Fibroblast of skin of abdomen (primary cell): Measurements from ENCODE around the gene NOL6. TPM values are rescaled to one million over a fixed set of nuclear protein-coding genes. Genes with fewer than 3 reads are reported as not detected.
"Not testable (repeated sequence)": the region's sequence is repeated elsewhere in the genome, so short reads cannot be mapped to it uniquely, and the experiment has no call there.

Experiments used
- DNase-seq: peaks from one replicate; pipeline ENCODE4 v3.0.0-alpha.2; 2013
- polyA plus RNA-seq, 2 experiments: library from polyadenylated mRNA; unstranded; fragments of 120-200 nt; gene quantifications; one replicate each; pipeline ENCODE4 v1.2.1, GENCODE V29; 2013; ENCODE audit not compliant: insufficient read length in 2 of 2

Gene NOL6, protein sequence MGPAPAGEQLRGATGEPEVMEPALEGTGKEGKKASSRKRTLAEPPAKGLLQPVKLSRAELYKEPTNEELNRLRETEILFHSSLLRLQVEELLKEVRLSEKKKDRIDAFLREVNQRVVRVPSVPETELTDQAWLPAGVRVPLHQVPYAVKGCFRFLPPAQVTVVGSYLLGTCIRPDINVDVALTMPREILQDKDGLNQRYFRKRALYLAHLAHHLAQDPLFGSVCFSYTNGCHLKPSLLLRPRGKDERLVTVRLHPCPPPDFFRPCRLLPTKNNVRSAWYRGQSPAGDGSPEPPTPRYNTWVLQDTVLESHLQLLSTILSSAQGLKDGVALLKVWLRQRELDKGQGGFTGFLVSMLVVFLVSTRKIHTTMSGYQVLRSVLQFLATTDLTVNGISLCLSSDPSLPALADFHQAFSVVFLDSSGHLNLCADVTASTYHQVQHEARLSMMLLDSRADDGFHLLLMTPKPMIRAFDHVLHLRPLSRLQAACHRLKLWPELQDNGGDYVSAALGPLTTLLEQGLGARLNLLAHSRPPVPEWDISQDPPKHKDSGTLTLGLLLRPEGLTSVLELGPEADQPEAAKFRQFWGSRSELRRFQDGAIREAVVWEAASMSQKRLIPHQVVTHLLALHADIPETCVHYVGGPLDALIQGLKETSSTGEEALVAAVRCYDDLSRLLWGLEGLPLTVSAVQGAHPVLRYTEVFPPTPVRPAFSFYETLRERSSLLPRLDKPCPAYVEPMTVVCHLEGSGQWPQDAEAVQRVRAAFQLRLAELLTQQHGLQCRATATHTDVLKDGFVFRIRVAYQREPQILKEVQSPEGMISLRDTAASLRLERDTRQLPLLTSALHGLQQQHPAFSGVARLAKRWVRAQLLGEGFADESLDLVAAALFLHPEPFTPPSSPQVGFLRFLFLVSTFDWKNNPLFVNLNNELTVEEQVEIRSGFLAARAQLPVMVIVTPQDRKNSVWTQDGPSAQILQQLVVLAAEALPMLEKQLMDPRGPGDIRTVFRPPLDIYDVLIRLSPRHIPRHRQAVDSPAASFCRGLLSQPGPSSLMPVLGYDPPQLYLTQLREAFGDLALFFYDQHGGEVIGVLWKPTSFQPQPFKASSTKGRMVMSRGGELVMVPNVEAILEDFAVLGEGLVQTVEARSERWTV
- 32.2 TPM for polyA plus RNA-seq (2013, experiment 1 of 2; ENCODE audit: insufficient read length)
- polyA plus RNA-seq (2013, experiment 2 of 2; ENCODE audit: insufficient read length), result 32.4 TPM

DNA sequence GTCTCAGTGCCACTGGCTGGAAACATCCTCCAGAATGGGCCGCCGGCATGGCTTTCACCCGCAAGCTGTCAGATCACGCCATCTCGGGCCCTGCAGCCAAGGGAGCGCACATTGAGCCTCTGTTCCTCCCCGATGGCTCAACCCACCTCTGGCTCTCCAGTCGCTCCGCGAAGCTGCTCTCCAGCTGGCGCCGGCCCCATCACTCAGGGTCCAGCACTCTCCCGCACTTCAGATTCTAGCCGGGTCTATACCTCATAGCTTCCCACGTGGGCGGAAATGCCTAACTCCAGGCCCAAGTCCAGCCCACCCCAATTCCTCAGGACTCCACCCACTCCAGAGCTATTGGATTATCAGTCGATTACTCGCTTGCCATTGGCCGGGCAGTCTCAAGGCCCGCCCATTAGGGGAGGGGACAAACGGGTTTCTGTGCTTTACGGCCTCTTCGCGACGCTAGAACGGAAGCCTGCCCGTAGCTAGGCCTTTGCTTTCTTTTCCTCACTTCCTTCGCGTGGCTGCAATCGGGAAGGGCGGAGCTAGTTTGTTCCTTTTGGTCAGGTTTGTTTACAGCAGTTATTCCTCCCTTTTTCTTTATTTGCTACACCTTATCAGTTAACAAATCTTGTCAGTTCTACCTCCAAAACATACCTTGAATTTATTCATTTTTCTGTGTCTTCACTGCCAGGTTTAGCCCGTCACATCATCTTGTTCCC lies at the start of gene NOL6:
Gene NOL6 (minus strand): TSS at position 282 of the 710 bp plus-strand sequence. CDS start 82 bp downstream, at position 200.
- DNase-seq, result peak; percentile 99

DNA sequence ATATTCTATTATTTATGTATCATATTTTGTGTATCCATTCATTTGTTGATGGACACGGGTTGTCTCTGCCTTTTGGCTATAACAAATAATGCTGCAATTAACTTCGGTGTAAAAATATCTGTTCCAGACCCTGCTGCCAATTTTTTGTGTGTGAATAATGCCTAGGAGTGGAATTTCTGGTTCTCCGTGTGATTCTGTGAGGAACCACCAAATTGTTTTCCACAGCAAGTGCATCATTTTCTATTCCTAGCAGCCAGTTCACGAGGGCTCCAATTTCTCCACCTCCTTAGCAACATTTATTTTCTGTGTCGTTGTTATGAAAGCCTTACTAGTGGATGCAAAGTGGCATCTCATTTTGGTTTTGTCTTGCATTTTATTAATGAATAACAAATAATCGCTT lies 48.1 kb upstream of the NOL6 start:
- not testable (repeated sequence) for DNase-seq

DNA sequence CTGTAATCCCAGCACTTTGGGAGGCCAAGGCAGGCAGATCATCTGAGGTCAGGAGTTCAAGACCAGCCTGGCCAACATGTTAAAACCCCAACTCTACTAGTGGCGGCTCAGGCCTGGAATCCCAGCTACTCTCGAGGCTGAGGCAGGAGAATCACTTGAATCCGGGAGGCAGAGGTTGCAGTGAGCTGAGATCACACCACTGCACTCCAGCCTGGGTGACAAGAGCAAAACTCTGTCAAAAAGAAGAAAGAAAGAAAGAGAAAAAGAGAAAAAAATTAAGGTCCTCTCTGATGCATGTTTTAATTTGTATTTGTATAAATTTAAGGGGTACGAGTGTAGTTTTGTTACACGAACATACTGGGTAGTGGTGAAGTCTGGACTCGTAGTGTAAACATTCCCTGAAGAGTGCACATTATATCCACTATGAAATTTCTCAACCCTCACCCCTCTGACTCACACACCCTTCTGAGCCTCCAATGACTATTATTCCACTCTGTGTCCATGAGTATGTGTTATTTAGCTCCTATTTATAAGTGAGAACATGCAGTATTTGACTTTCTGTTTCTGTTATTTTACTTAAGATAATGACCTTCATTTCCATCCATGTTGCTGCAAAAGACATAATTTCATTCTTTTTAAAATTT lies 44.3 kb upstream of the NOL6 start:
- DNase-seq, result peak; percentile 54

DNA sequence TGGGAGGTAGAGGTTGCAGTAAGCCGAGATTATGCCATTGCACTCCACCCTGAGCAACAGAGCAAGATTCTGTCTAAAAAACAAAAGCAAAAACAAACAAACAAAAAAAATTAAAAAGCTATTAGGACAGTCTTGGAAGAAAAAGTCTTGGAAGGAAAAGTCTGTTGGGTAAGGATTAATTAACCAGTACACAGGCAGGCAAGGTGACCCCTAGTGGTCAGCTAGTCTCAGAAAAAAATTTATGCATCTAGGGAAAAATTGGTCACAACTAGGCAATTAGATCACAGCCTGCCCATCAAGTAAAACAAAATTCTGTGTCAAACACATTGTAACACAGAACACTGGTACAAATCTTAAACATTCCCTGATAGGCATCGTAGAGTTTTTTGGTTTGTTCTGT lies 43.6 kb upstream of the NOL6 start:
- peak; percentile 44 for DNase-seq

DNA sequence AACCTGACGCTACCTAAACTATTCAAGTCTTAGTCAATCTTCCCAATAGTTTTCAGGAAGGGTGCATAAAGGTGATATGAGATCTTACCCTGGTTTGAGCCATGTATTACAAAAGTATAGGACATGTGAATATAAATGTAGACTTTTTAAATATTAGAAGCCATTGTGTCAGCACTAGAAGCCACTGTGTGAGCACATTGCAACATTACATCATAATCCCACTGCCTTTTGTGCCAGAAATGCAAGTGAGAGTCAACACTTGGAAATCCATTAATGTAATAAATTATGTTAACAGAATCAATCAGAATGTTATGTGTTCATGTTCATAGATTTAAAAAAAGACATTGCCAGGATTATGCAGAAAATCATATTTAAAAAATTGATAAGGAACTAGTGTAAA lies 42.7 kb upstream of the NOL6 start:
- DNase-seq, result not testable (repeated sequence)

DNA sequence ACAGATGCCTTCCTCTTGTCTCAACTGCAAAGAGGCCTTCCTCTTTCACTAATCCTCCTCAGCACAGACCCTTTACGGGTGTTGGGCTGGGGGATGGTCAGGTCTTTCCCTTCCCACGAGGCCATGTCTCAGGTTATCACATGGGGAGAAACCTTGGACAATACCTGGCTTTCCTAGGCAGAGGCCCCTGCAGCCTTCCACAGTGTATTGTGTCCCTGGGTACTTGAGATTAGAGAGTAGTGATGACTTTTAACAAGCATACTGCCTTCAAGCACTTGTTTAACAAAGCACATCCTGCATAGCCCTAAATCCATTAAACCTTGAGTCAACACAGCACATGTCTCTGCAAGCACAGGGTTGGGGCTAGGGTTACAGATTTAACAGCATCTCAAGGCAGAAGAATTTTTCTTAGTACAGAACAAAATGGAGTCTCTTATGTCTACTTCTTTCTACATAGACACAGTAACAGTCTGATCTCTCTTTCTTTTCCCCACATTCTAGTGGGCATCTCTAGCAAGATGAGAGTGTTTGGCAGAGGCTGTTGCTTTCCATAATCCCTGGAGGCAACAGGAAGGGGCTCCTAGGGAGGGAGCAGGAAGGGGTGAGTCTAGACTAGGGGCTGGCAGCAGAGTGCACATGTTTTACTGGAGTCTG lies 41.7 kb upstream of the NOL6 start:
- not testable (repeated sequence) for DNase-seq

DNA sequence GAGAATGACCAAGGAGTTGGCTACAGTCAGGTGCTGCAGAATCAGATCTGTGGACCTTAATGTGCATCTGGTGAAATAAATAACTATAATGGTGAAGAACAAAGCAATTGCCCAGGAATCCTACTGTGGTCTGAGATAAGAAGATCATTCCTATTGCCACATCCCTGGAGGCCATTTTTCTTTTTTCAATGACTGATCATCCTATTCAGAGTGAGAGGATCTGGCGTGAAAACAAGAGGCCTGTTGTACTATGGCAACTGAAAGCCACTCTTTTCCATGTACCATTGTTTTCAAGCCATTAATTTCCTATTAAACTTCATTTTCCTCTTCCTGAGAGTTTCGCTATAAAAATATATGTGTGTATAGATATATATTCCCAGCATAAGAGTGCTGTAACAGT lies 38.8 kb upstream of the NOL6 start:
- DNase-seq, result not testable (repeated sequence)

DNA sequence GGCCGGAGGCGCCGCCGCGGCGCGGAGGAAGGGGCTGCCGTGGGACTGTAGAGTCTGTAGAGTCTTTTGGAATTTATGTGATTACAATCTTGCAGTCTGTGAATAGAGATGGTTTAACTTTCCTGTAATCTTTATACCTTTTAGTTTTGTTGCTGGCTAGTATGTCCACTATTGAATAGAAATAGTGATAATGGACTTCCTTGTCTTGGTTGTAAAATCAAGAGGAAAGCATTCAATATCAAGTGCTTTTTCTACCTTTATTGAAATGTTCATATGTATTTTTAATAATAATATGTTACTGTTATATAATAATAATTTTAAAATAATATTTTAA lies 37.4 kb upstream of the NOL6 start:
- not testable (repeated sequence) for DNase-seq

DNA sequence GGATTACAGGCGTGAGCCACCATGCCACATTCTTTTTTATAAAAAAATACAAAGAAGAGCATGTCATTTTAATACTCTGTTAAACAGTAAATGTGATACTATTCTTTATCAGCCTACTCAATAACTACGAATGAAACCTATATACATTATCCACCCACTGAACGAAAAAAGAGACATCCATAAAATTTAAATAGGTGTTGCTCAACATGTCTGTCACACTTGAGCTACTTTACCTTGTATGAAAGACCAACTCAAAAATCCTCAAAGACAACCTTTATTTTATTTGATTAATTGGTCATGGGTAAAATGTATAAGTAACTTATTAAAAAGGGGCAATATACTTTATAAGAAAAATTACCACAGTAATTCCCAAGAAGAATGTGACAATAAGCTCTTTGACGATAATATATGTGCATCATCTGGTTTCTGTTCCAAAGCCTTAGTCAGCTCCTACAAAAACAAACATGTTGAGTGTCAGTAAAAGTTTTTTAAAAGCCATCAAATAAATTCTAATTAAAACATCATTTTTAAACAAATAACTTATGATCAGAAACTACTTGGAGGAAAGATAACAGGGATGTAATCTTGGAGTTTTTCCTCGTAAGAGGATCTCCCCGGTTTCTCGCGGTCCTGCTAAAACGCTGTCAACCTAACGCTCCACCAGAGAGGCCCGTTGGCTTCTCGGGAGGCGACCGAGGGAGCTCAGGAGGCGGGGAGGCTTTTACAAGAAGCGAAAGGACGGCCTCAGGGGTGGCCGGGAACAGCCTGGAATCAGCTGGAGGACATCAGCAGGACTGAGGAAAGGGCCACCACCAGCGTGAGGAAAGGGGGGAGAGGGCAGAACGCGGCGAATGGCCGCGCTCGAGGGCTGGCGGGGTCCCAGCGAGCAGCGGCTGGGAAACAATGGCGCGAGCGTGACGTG lies 36.8 kb upstream of the NOL6 start:
- DNase-seq, result peak; percentile 60

DNA sequence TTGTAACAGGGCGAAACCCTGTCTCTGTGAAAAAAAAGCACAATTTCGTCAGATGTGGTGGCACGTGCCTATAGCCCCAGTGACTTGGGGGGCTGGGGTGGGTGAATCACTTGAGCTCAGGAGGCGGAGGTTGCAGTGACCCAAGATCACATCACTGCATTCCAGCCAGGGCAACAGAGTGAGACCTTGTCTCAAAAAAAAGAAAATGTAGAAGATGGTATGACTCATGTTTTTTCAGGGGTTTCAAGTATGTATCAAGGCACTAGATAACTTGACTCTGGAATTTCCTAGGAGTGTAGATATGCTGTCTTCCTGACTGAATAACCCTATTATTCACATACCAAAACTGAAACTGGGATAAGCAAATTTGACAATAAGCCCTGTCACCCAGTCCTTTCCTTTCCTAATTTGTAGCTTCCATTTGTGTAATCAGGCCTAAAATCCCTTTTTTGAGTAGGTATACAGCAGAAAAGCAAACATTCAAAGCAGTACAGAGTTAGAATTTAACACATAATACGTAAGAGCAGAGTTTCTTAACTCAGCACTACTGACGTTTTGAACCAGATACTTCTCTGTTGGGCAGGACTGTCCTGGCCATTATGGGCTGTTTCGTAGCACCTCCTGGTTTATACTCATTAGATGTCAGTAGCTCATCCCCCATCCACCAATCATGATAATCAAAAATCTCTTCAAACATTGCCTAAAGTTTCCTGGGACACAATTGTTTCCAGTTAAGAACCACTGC lies 33.1 kb upstream of the NOL6 start:
- peak; percentile 97 for DNase-seq

DNA sequence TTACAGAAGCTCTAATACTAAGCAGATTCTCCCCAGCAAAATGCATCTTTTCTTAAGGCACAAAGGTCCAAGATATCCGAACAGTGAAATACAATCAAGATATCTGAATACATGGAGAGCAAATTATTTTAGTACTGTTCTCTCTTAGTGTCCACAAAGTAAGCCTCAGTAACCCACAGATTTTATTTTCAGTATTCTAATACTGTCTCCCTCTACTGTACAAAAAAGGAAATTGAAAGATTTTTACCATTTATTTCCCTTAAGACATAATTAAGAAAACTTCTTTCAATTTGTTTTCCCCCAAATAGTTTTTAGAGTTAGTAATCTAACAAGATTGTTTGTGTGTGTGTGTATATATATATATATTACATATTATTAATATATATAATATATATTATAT lies 24.7 kb upstream of the NOL6 start:
- DNase-seq, result no peak

DNA sequence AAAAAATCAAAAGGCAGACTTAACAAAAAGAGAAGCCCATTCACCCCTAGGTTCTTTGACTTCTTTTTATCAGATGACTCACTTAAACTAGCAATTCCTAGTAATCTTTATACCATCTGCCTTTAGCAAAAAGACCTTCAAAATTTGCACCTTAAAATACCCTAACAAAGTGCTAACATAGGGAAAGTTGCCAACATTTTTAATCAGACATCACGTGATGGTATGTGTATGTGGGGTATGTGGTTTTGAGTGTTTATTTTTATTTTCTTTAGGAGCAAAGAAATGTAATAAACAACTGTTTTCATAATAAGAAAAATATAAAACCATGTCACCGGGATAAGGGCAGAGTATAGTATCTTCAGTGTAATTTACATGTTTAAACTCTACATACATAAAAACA lies 20.1 kb upstream of the NOL6 start:
- not testable (repeated sequence) for DNase-seq

DNA sequence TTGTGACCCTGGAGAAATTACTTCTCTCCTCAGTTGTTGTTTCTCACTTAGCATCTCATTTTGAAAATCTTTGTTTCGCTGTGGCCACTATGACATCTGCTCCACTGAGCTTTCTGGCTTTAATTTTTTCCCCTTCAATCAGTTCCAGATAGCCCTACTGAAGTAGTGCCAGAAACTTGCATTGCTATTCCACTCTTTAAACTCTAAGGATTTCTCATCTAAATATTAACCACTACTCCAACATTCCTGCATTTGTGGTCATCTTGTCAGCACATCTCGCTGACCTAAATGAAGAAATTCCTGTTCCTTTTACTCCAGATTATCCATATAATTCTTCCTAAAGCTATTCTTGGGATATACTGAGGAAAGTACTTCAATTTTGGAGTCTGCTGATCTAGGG lies 15.3 kb upstream of the NOL6 start:
- DNase-seq, result peak; percentile 84

DNA sequence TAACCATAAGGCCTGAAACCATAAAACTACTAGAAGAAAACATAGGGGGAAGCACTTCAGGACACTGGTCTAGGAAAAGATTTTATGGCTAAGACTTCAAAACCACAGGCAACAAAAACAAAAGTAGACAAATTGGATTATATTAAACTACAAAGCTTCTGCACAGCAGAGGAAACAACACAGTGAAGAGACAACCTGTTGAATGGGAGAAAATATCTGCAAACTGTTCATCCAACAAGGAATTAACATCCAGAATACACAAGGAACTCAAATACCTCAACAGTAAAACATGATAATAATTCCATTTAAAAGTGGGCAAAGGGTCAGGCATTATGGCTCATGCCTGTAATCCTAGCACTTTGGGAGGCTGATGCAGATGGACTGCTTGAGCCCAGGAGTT lies 11.6 kb upstream of the NOL6 start:
- not testable (repeated sequence) for DNase-seq

DNA sequence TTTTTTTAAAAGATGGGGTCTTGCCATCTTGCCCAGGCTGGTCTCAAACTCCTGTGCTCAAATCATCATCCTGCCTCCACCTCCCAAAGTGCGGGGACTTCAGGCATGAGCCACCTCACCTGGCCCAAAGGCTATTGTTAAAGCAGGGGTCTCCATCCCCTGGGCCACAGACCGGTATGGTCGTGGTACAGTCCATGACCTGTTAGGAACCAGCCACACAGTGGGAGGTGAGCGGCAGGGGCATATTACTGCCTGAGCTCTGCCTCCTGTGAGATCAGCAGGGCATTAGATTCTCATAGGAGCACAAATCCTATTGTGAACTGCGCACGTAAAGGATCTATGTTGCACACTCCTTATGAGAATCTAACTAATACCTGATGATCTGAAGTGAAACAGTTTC lies 7.3 kb upstream of the NOL6 start:
- DNase-seq, result no peak

DNA sequence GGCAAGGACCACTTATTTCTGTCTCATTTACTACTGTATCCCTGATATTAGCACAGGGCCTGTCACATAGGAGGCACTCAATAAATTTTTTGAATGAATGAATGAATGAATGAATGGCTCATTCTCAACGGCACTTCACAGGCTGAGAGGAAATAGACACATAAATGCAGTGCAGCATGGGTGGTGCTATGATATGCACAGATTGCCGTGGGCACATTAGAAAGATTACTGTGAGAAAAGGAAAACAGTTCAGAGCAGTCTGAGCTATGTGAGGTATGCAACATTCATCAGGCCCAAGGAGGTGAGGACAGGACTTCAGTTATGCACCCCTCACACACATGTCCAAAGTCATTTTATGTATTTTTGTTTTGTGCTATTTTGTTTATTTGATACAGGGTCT lies 6.4 kb upstream of the NOL6 start:
- DNase-seq, result peak; percentile 28

DNA sequence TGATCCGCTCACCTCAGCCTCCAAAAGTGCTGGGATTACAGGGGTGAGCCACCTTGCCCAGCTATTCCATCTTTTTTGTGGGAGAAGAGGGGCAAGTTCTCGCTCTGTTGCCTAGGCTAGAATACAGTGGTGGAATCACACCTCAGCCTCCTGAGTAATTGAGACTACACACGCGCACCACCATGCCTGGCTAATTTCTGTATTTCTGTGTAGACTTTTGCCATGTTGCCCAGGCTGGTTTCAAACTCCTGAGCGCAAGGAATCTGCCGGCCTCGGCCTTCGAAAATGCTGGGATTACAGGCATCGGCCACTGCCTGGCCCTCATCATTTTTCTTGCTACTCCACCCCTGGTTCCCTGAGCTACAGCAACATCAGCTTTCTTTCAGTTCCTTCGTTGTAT lies 2.8 kb upstream of the NOL6 start:
- DNase-seq, result no peak

DNA sequence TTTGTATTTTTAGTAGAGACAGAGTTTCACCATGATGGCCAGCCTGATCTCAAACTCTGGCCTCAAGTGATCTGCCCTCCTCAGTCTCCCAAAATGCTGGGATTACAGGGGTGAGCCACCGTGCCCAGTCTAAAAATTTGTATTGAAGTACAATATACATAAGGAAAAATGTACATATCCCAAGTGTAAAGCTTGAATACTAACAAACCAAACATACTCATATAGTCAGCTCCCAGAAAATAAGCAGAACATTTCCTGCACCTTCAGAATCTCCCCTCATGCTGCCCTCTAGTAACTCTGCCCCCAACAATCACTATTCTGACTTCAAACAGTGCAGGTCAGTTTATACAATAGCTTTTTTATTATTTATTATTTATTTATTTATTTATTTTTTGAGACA lies 1.6 kb upstream of the NOL6 start:
- DNase-seq, result no peak

DNA sequence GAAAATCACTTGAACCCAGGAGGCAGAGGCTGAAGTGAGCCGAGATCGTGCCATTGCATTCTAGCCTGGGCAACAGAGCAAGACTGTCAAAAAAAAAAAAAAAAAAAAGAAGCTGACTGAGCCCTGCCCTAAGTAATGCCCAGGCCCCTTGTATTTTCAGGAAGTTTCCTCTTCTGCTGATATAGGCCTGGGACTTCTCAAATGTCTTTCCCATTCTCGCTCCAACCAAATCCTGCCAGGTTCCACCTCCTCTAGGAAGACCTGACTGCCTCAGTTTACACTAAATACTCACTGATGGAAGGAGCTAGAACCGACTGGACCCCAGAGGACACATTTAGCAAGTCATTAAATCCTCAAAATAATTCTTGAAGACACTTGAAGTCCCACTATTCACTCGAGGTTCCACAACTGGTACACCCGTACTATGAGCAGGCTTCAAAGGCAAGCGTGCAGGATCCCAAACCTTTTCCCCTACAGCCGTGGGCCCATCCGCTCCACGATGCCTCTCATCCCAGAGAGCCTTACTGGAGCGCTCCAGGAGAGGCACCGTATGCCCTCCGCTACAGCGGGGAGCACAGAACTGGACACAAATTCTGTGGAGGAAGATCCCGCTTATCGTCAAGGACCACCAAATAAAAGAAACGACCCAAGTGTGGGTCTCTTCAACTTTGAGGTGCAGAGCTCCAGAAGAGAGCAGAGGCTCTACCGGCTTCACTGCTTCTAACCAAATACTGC lies 676 bp downstream of the NOL6 start:
- no peak for DNase-seq
